ENCODE results near the gene GDF10.
A peak's percentile ranks its signal among the peaks of the same experiment; 100 is the strongest.

Gene GDF10

DNA sequence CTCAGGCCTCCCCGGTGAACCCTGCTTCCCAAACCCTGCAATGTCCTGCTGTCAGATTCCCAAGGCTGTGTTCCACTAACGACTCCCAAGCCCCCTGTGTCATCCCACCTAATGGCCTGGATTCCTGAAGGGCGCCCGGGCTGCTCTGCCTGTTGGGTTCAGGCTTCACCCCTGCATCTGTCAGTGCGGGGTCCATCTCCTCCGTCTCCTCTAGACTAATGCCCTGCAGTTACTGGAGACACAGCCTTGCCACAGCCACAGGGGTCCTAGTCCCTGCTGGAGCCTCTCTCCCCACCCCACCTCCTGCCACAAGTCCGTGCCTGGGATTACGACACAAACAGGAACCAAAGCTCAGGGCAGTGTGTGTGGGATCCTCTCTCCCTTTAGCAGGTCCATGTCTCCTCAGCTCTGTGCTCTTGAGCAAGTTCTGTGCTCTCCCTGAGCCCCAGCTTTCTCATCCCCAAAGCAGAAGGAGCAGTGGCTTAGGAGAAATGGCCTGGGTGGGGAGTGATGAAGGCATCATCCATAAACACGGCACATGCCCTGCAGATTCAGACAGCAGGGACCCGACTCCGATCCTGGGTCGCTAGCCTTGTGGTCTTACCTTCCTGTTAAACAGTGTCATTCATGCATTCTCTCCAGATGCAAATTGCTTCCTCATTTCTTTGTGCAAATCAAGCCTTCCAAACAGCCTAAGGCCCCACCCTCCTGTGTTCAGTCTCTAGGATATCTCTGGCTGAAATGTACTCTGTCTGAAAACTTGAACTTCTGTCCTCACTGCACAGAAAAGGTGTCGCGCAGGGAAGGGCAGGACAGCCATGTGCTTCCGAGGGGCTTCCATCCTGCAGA lies 40.0 kb downstream of the GDF10 start:
- peak overlapping the region; percentile 66 for H3K18ac ChIP-seq (ENCODE audit: low read length)
- peak overlapping the region; percentile 37 for H3K23ac ChIP-seq (ENCODE audit: low read depth, low read length, poor library complexity)
- no peak overlapping the region for H2BK120ac ChIP-seq (ENCODE audit: low read depth, low read length)
- H2BK15ac ChIP-seq (ENCODE audit: low read length) = peak overlapping the region; percentile 13
- no peak for DNase-seq (ENCODE audit: low spot score)
- no peak overlapping the region for H3K27ac ChIP-seq (replicated peaks; ENCODE audit: low read length)
- H4K91ac ChIP-seq (ENCODE audit: low read depth, low read length, poor library complexity) = no peak overlapping the region
- H3K9me3 ChIP-seq (replicated peaks in 1 of 2; ENCODE audit: control insufficient read depth in 2 of 2, insufficient read depth in 1 of 2, low read depth in 1 of 2, low read length in 2 of 2) = no peaks in the 10 kb centered on the region
- H4K8ac ChIP-seq (ENCODE audit: low read depth, low read length) = peak overlapping the region; percentile 33
- no peaks in the 10 kb centered on the region for H3K36me3 ChIP-seq (replicated peaks in 1 of 2; ENCODE audit: control insufficient read depth in 2 of 2, insufficient read depth in 2 of 2, low read length in 2 of 2)
- no peak overlapping the region for H3K4ac ChIP-seq (ENCODE audit: low read length)
- H3K79me1 ChIP-seq (ENCODE audit: low read depth, low read length) = no peaks in the 10 kb centered on the region
- no peak overlapping the region for H2BK5ac ChIP-seq (ENCODE audit: low read length)
- WGBS, 2 donors (ENCODE audit: extremely low coverage in 2 of 2, insufficient read length in 2 of 2, insufficient replicate concordance in 1 of 2) = no CpG with 5 or more reads among the region's 15 CpGs
- peaks cover 0 to 3% of the 10 kb centered on the region in 2 donors for H3K4me1 ChIP-seq (ENCODE audit: control insufficient read depth in 2 of 2, insufficient read depth in 1 of 2, low read depth in 1 of 2, low read length in 2 of 2)
- no peak overlapping the region for H3K4me2 ChIP-seq (ENCODE audit: insufficient read depth, low read length, poor library complexity, severe bottlenecking)
- H2BK12ac ChIP-seq (ENCODE audit: low read length) = no peak overlapping the region
- no peak overlapping the region for H3K14ac ChIP-seq (ENCODE audit: low read length)
- H3K9ac ChIP-seq (ENCODE audit: low read depth, low read length, poor library complexity) = peak overlapping the region; percentile 61
- no peak overlapping the region for H3K4me3 ChIP-seq (ENCODE audit: low read length in 2 of 2)
- peak overlapping the region; percentile 61 for H2AFZ ChIP-seq (ENCODE audit: low read length)
- H2AK5ac ChIP-seq (ENCODE audit: low read depth, low read length) = peak overlapping the region; percentile 3
- peaks cover 0 to 6% (median 0%) of the 10 kb centered on the region in 3 experiments for H3K27me3 ChIP-seq (ENCODE audit: control insufficient read depth in 3 of 3, insufficient read depth in 3 of 3, low read depth in 1 of 3, low read length in 3 of 3)

DNA sequence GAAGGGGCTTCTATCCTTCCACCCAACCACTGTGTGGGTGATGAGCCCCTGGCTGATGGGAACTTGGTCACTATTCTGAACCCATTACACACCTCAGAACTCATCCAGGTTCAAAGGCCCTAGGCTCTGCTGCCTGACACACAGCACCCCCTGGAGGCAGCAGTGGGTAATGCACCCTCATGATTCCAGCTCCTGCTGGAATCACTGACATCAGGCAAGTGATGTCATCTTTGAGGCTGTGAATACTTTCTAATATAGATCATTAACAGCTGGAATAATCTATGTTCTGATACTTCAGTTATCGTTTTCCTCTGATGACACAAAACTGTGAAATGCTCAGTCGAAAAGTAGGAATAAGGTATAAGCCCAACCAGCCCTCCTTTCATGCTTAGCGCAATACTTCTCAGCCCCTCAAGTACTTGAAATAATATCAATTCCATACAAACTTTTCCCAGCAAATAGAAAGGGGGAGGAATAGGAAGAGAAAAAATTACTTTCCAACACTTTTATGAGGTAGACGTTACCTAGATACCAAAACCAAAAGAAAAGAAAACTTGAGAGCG lies 40.7 kb downstream of the GDF10 start:
- no peak overlapping the region for H2BK15ac ChIP-seq (ENCODE audit: low read length)
- no peak overlapping the region for H3K27ac ChIP-seq (replicated peaks; ENCODE audit: low read length)
- H3K4ac ChIP-seq (ENCODE audit: low read length) = no peak overlapping the region
- H2BK12ac ChIP-seq (ENCODE audit: low read length) = no peak overlapping the region
- no peak overlapping the region for H2AFZ ChIP-seq (ENCODE audit: low read length)
- no peak overlapping the region for H3K23ac ChIP-seq (ENCODE audit: low read depth, low read length, poor library complexity)
- no peak overlapping the region for H3K9ac ChIP-seq (ENCODE audit: low read depth, low read length, poor library complexity)
- H2BK5ac ChIP-seq (ENCODE audit: low read length) = no peak overlapping the region
- H3K36me3 ChIP-seq (replicated peaks in 1 of 2; ENCODE audit: control insufficient read depth in 2 of 2, insufficient read depth in 2 of 2, low read length in 2 of 2) = no peaks in the 10 kb centered on the region
- no peak overlapping the region for H3K18ac ChIP-seq (ENCODE audit: low read length)
- H3K4me1 ChIP-seq (ENCODE audit: control insufficient read depth in 2 of 2, insufficient read depth in 1 of 2, low read depth in 1 of 2, low read length in 2 of 2) = peaks cover 0 to 3% of the 10 kb centered on the region in 2 donors
- no peak overlapping the region for H2BK120ac ChIP-seq (ENCODE audit: low read depth, low read length)
- H2AK5ac ChIP-seq (ENCODE audit: low read depth, low read length) = no peak overlapping the region
- no peak overlapping the region for H3K4me3 ChIP-seq (ENCODE audit: low read length in 2 of 2)
- peaks cover 0 to 3% (median 0%) of the 10 kb centered on the region in 3 experiments for H3K27me3 ChIP-seq (ENCODE audit: control insufficient read depth in 3 of 3, insufficient read depth in 3 of 3, low read depth in 1 of 3, low read length in 3 of 3)
- no peaks in the 10 kb centered on the region for H3K79me1 ChIP-seq (ENCODE audit: low read depth, low read length)
- H3K14ac ChIP-seq (ENCODE audit: low read length) = no peak overlapping the region
- no CpG with 5 or more reads among the region's 5 CpGs for WGBS, 2 donors (ENCODE audit: extremely low coverage in 2 of 2, insufficient read length in 2 of 2, insufficient replicate concordance in 1 of 2)
- no peak overlapping the region for H3K4me2 ChIP-seq (ENCODE audit: insufficient read depth, low read length, poor library complexity, severe bottlenecking)
- H3K9me3 ChIP-seq (replicated peaks in 1 of 2; ENCODE audit: control insufficient read depth in 2 of 2, insufficient read depth in 1 of 2, low read depth in 1 of 2, low read length in 2 of 2) = no peaks in the 10 kb centered on the region
- peak; percentile 52 for DNase-seq (ENCODE audit: low spot score)
- no peak overlapping the region for H4K8ac ChIP-seq (ENCODE audit: low read depth, low read length)
- no peak overlapping the region for H4K91ac ChIP-seq (ENCODE audit: low read depth, low read length, poor library complexity)

DNA sequence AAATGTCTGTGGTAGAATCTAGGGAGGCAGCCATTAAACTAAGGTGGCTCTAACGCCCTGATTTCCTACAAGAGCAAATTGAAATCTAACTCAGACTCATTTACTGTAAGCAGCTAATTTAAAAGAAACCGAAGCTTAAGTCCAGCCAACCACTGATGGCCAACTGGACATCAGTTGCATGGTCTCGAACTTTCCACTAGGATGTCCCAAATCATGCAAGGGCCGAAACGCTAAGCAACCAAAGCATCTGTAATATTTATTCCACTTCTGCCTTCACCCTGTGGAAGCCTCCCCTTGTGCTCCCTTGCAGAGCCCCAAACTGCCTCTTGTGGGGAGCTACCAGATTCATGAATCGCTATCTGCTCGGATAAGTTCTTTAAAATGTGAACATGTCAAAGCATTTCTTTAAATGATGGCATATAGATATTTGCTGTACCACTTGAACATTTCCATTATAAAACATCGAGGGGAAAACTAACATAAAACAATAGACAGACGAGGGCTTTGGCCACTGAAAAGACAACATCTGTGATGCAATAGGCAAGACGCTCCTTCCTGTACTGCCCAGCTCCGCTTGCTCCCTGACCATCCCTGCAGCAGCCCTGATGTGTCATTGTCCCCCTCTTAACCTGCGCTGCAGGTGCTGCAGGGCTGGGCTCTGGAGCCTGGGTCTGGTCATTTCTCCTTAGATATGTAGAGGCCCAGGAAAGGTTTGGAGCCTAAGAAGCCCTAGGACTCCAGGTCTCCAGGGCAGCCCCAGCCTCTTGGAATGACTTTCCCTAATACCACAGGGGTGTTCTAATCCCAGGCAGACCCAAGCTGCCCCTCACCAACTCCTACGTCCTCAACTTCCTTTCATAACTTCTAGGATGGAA lies 45.2 kb downstream of the GDF10 start:
- no peaks in the 10 kb centered on the region for H3K4me1 ChIP-seq (ENCODE audit: control insufficient read depth in 2 of 2, insufficient read depth in 1 of 2, low read depth in 1 of 2, low read length in 2 of 2)
- H2BK12ac ChIP-seq (ENCODE audit: low read length) = no peak overlapping the region
- no peak overlapping the region for H4K91ac ChIP-seq (ENCODE audit: low read depth, low read length, poor library complexity)
- H3K4me2 ChIP-seq (ENCODE audit: insufficient read depth, low read length, poor library complexity, severe bottlenecking) = no peak overlapping the region
- H4K8ac ChIP-seq (ENCODE audit: low read depth, low read length) = no peak overlapping the region
- no peak overlapping the region for H3K4ac ChIP-seq (ENCODE audit: low read length)
- no peak overlapping the region for H2AK5ac ChIP-seq (ENCODE audit: low read depth, low read length)
- no peak overlapping the region for H3K4me3 ChIP-seq (ENCODE audit: low read length in 2 of 2)
- no peak overlapping the region for H3K18ac ChIP-seq (ENCODE audit: low read length)
- no peaks in the 10 kb centered on the region for H3K36me3 ChIP-seq (replicated peaks in 1 of 2; ENCODE audit: control insufficient read depth in 2 of 2, insufficient read depth in 2 of 2, low read length in 2 of 2)
- no peaks in the 10 kb centered on the region for H3K79me1 ChIP-seq (ENCODE audit: low read depth, low read length)
- H2AFZ ChIP-seq (ENCODE audit: low read length) = no peak overlapping the region
- no peak overlapping the region for H3K14ac ChIP-seq (ENCODE audit: low read length)
- peaks cover 0 to 1% of the 10 kb centered on the region in 2 donors for H3K9me3 ChIP-seq (replicated peaks in 1 of 2; ENCODE audit: control insufficient read depth in 2 of 2, insufficient read depth in 1 of 2, low read depth in 1 of 2, low read length in 2 of 2)
- H2BK5ac ChIP-seq (ENCODE audit: low read length) = no peak overlapping the region
- no peak overlapping the region for H2BK15ac ChIP-seq (ENCODE audit: low read length)
- no CpG with 5 or more reads among the region's 13 CpGs for WGBS, 2 donors (ENCODE audit: extremely low coverage in 2 of 2, insufficient read length in 2 of 2, insufficient replicate concordance in 1 of 2)
- H3K23ac ChIP-seq (ENCODE audit: low read depth, low read length, poor library complexity) = no peak overlapping the region
- peaks cover 0 to 3% (median 0%) of the 10 kb centered on the region in 3 experiments for H3K27me3 ChIP-seq (ENCODE audit: control insufficient read depth in 3 of 3, insufficient read depth in 3 of 3, low read depth in 1 of 3, low read length in 3 of 3)
- no peak overlapping the region for H3K9ac ChIP-seq (ENCODE audit: low read depth, low read length, poor library complexity)
- no peak for DNase-seq (ENCODE audit: low spot score)
- no peak overlapping the region for H2BK120ac ChIP-seq (ENCODE audit: low read depth, low read length)
- H3K27ac ChIP-seq (replicated peaks; ENCODE audit: low read length) = no peak overlapping the region

Data from neuronal stem cell (in vitro differentiated cells).